Upper lobe of left lung (tissue), 6 donors: Measurements from ENCODE around the gene EID3. TPM values are rescaled to one million over a fixed set of nuclear protein-coding genes. Genes with fewer than 3 reads are reported as not detected.

Source experiments
- ATAC-seq, 2 donors: fragments of 200-7000 bp; cut with Tn5 transposase; one replicate each; pipeline ENCODE4 v1.9.1; 2022; ENCODE audit warnings: mild to moderate bottlenecking in 2 of 2, moderate library complexity in 2 of 2; ENCODE audit not compliant: low FRiP score in 2 of 2
- DNase-seq, 2 donors: peaks; one replicate each; pipeline ENCODE4 v3.0.0-alpha.2; 2019 to 2020
- H3K27ac ChIP-seq, 4 donors: fragments of 200-600 bp; sonication (generic); one replicate each; pipeline ENCODE4 v1.5.1; 2016 to 2019
- H3K27me3 ChIP-seq, 4 donors: fragments of 200-600 bp; sonication (generic); one replicate each; pipeline ENCODE4 v1.5.1; 2017 to 2019
- H3K36me3 ChIP-seq, 4 donors: fragments of 200-600 bp; sonication (generic); one replicate each; pipeline ENCODE4 v1.5.1; 2016 to 2019
- H3K4me1 ChIP-seq, 4 donors: fragments of 200-600 bp; sonication (generic); one replicate each; pipeline ENCODE4 v1.5.1; 2018 to 2019
- H3K4me3 ChIP-seq, 4 donors: fragments of 200-600 bp; sonication (generic); one replicate each; pipeline ENCODE4 v1.5.1; 2017 to 2019; ENCODE audit warnings: mild to moderate bottlenecking in 2 of 4, moderate library complexity in 1 of 4
- H3K9me3 ChIP-seq, 4 donors: fragments of 200-600 bp; sonication (generic); one replicate each; pipeline ENCODE4 v1.5.1; 2018 to 2019
- EP300 ChIP-seq, 4 donors: sonication (generic); formaldehyde crosslinking; IDR thresholded peaks; one replicate each; pipeline ENCODE4 v1.5.1; 2017; ENCODE audit warnings: antibody characterized with exemption in 4 of 4, control low read depth in 2 of 4
- POLR2A ChIP-seq, 4 donors: fragments of 450-650 bp; IDR thresholded peaks; one replicate each; pipeline ENCODE4 v1.5.1; 2016 to 2017; ENCODE audit warnings: antibody characterized with exemption in 4 of 4, mild to moderate bottlenecking in 2 of 4
- POLR2AphosphoS5 ChIP-seq, 2 donors: sonication (generic); formaldehyde crosslinking; IDR thresholded peaks; one replicate each; pipeline ENCODE4 v1.5.1; 2017; ENCODE audit warnings: antibody characterized with exemption in 2 of 2
- WGBS, 2 donors: methylation state at CpG; one replicate each; pipeline ENCODE4 v1.1.5; 2017 to 2018; 5-methylcytosine and 5-hydroxymethylcytosine counted together
- total RNA-seq, 6 donors: library from RNA; depleted of rRNA in 4 of 6; stranded (reverse); fragments of >200 nt in 4 of 6; gene quantifications; one replicate each; pipeline versions ENCODE4 v1.1.0 to v1.2.1, GENCODE V29; 2016 to 2021
- TF ChIP-seq, protein P1 (sequence below), 6 experiments: fragments of 450-650 bp in 4 of 6; fragments of 200-600 bp in 2 of 6; sonication (generic) in 2 of 6; IDR thresholded peaks; one replicate each; pipeline ENCODE4 v1.5.1; 2016 to 2019; ENCODE audit warnings: antibody characterized with exemption in 6 of 6
- donor health status: DM: no; HTN: no; CAD: no; lungs with moderate emphysema.
- donor health status: DM: no; HTN: yes; CAD: no; lungs with severe emphysema.

Gene EID3
- total RNA-seq, 6 donors from 2014 or later: 2.5 to 62.9 (median 13.9) TPM

DNA sequence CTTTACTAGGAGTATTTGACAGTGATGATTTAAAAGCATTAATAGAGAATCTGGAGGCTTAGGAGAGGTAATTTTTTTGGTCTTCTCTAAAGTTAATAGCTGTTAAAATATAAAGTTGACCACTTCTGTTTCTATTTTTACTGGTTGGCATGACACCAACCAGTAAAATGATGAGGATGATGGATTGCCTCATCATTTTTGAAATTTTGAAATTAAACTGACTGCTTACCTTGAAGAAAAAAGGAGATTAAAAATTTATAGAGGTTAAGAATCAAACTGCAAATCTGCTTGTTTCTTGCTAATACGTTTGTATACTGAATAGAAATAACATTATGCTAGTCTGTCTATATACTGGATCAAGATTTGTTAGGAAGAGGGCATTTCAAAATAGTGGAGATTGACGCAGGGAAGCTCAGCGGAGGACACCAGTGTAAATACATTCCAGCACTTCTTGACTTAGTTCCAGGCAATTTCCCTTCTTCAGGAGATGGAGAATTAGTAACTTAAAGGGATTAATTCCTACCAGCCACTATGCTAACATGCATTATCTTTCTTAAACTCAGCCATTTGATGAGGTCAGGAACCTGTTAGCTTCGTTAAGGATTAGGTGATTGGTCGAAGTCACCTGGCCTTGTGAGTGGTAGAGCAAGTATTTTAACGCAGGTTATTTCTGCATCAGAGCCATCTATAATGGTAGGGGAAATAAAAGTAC is 3.6 kb downstream of the EID3 start:
- Histone ChIP-seq H3K9me3 (no peaks in the 10 kb centered on the region), H3K36me3 (peaks cover 11 to 40% (median 19%) of the 10 kb centered on the region in 4 donors), H3K4me3 (no peak overlapping the region), H3K4me1 (peaks cover 22 to 57% (median 31%) of the 10 kb centered on the region in 4 donors), H3K27me3 (no peaks in the 10 kb centered on the region), H3K27ac (no peak overlapping the region)
- TF ChIP-seq EP300 (IDR thresholded peaks at IDR 0.05) (no peak), POLR2A (IDR thresholded peaks at IDR 0.05) (no peak)
- 64 to 78% methylated on average over 6 of the region's 6 CpGs for WGBS, 2 donors
- ATAC-seq: no peak
- DNase-seq: no peak

DNA sequence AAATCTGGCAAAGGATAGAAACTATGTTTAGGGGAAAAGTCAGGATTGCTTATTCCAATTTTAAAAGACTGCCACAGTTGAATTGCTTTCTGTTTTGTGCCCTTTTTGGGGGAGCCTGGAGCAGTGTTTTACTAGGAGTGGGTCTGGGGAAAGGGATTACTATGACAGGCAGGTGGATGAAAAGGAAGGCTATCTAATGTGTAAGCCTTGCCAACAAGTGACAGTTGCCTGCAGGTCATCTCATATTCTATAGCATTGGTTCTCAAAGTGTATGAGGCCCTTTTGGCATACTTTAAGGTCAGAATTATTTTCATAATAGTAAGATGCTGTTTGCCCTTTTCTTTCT is 4.1 kb downstream of the EID3 start:
- Histone ChIP-seq H3K4me3 (no peak overlapping the region), H3K27ac (no peak overlapping the region), H3K36me3 (peaks cover 11 to 44% (median 25%) of the 10 kb centered on the region in 4 donors), H3K9me3 (no peaks in the 10 kb centered on the region), H3K27me3 (no peaks in the 10 kb centered on the region), H3K4me1 (peaks cover 22 to 54% (median 31%) of the 10 kb centered on the region in 4 donors)
- TF ChIP-seq, protein P1, sequence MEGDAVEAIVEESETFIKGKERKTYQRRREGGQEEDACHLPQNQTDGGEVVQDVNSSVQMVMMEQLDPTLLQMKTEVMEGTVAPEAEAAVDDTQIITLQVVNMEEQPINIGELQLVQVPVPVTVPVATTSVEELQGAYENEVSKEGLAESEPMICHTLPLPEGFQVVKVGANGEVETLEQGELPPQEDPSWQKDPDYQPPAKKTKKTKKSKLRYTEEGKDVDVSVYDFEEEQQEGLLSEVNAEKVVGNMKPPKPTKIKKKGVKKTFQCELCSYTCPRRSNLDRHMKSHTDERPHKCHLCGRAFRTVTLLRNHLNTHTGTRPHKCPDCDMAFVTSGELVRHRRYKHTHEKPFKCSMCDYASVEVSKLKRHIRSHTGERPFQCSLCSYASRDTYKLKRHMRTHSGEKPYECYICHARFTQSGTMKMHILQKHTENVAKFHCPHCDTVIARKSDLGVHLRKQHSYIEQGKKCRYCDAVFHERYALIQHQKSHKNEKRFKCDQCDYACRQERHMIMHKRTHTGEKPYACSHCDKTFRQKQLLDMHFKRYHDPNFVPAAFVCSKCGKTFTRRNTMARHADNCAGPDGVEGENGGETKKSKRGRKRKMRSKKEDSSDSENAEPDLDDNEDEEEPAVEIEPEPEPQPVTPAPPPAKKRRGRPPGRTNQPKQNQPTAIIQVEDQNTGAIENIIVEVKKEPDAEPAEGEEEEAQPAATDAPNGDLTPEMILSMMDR (IDR thresholded peaks at IDR 0.05): no peak
- TF ChIP-seq EP300 (IDR thresholded peaks at IDR 0.05) (no peak), POLR2A (IDR thresholded peaks at IDR 0.05) (no peak), POLR2AphosphoS5 (IDR thresholded peaks at IDR 0.05) (no peak)
- ATAC-seq (no peak), DNase-seq (no peak)

DNA sequence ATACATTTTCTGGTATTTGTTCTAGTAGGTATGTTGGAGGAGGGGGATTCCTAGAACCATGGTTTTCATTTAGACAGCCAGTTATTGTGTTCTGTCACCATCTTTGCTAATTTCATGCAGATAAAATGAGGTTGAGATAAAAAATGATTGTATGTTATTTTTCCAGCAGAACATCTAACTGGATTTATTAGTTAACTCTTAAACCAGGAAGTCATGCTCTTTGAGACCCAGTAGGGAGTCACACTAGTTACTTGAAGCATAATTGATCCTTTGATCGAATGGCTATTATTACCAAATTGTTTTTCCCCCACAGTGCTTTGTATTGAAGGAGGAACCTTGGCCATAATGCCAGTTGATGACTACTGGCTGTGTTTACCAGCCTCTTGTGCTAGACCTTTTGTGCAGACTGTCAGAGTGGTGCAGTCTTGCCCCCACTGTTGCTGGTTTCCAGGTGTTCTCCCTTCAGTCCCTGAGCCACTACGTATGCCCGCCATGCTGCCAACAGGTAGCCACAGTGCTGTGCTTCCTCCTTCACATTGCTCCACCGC is 6.0 kb downstream of the EID3 start:
- DNase-seq (no peak), ATAC-seq (no peak)
- Histone ChIP-seq H3K27me3 (no peaks in the 10 kb centered on the region), H3K4me1 (peaks cover 8 to 35% (median 17%) of the 10 kb centered on the region in 4 donors), H3K9me3 (no peaks in the 10 kb centered on the region), H3K27ac (no peak overlapping the region), H3K4me3 (no peak overlapping the region), H3K36me3 (peaks cover 23 to 57% (median 42%) of the 10 kb centered on the region in 4 donors)
- 96 to 98% methylated on average over 4 of the region's 4 CpGs for WGBS, 2 donors
- TF ChIP-seq EP300 (IDR thresholded peaks at IDR 0.05) (no peak), POLR2AphosphoS5 (IDR thresholded peaks at IDR 0.05) (no peak), POLR2A (IDR thresholded peaks at IDR 0.05) (no peak)
- TF ChIP-seq, protein P1 (IDR thresholded peaks at IDR 0.05): no peak

DNA sequence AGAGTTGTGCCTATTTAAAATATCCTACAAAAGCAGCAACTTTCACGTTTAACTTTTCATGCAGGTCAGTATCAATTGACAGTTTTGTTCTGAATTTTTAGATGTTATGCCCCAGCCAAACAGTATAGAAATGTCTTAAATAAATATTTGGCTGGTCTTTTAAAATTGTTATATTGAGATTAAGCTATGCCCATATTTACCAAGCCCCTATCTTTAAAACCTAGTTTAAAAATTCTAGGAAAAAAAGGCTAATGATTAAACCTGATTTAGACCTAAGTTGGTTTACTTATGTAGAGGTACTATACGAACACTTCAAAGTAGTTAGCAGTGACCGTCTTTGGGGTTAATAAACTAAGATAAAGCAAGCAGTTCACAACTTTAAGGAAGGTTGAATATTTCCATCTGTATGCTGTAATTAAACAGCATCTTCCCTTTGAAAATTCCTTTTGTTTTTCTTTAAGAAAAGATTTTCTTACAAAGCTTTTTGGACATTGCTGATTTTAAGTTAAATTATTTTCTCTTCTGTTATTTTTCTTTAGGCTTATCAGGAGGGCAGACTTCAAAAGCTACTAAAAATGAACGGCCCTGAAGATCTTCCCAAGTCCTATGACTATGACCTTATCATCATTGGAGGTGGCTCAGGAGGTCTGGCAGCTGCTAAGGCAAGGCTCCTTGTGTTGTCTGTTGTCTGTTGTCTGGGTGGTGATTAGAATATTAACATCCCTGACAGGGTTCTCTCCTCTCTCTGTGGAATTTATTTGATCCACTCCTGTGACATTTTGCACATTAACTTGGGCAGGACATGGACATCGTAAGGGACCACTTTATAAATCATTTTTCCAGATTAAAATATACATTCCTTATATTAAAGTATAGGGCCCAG is 7.5 kb downstream of the EID3 start:
- H3K27ac ChIP-seq: no peak overlapping the region
- H3K36me3 ChIP-seq: peaks cover 26 to 64% (median 56%) of the 10 kb centered on the region in 4 donors
- peaks cover 4 to 20% (median 12%) of the 10 kb centered on the region in 4 donors for H3K4me1 ChIP-seq
- no peaks in the 10 kb centered on the region for H3K27me3 ChIP-seq
- no peak overlapping the region for H3K4me3 ChIP-seq
- ATAC-seq: no peak
- DNase-seq: no peak
- TF ChIP-seq POLR2AphosphoS5 (IDR thresholded peaks at IDR 0.05): no peak
- TF ChIP-seq, protein P1 (IDR thresholded peaks at IDR 0.05): no peak
- no peaks in the 10 kb centered on the region for H3K9me3 ChIP-seq
- WGBS, 2 donors: 83 to 86% methylated on average over 5 of the region's 5 CpGs

DNA sequence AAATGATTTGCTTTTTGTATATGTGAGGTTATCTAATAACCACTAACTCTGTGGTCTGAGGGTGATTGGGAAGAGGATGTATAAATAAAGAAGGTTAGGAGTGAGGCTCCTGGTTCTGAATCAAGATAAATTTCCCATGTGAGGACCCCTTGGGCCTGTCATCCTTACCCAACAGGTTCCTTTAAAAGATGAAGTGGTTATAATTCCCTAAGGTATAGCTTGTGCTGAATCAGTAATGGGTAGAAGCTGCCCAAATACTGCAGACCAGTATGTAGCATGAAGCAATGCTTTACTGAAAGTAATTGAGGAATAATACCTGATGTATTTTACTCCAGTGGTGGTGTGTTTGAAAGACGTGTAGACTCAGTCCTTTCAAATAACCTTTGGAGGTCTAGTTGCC is 8.7 kb downstream of the EID3 start:
- Histone ChIP-seq H3K9me3 (no peaks in the 10 kb centered on the region), H3K27ac (no peak overlapping the region), H3K36me3 (peaks cover 31 to 73% (median 64%) of the 10 kb centered on the region in 4 donors), H3K4me1 (peaks cover 0 to 10% (median 5%) of the 10 kb centered on the region in 4 donors), H3K27me3 (no peaks in the 10 kb centered on the region), H3K4me3 (no peak overlapping the region)
- ATAC-seq: no peak
- WGBS, 2 donors: 96 to 100% methylated on average over 1 of the region's 1 CpG
- TF ChIP-seq POLR2A (IDR thresholded peaks at IDR 0.05) (no peak), EP300 (IDR thresholded peaks at IDR 0.05) (no peak)
- DNase-seq: no peak
